ENCODE data around the gene FALEC. TPM values are rescaled to one million over a fixed set of nuclear protein-coding genes. Genes with fewer than 3 reads are reported as not detected.

Gene FALEC
- total and polyA plus RNA-seq, 9 of the 15 experiments (the other 6 are each of a cell fraction or from before 2014, with no cell fraction given): 0.15 to 1.8 (median 0.53) TPM; not detected in 5

DNA sequence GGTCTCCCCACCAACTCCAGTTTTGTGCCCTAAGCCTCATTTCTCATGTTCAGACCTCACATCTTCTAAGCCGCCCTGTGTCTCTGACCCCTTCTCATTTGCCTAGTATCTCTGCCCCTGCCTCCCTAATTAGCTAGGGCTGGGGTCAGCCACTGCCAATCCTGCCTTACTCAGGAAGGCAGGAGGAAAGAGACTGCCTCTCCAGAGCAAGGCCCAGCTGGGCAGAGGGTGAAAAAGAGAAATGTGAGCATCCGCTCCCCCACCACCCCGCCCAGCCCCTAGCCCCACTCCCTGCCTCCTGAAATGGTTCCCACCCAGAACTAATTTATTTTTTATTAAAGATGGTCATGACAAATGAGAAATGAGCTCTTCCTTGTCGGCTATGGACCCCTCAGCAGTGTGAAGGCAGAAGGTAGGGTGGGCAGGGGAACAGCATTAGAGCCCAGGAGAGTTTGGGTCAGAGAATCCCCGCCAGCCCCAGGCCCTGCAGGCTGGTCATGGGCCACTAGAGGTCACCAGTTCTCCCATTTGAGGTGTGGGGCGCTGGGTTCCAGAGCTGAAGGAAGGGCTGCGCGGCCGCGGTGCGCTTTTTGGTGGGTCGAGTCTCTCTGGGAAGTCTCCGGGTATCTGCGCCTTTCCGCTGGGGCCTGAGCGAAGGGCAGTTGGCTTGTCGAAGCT, 45.2 kb downstream of the FALEC start (continued):
- peak; percentile 75 to 80 for TF ChIP-seq RAD21 (CRISPR knock-in tag; conservative IDR thresholded peaks at IDR 0.05 in 1 of 2, IDR thresholded peaks at IDR 0.05 in 1 of 2)

DNA sequence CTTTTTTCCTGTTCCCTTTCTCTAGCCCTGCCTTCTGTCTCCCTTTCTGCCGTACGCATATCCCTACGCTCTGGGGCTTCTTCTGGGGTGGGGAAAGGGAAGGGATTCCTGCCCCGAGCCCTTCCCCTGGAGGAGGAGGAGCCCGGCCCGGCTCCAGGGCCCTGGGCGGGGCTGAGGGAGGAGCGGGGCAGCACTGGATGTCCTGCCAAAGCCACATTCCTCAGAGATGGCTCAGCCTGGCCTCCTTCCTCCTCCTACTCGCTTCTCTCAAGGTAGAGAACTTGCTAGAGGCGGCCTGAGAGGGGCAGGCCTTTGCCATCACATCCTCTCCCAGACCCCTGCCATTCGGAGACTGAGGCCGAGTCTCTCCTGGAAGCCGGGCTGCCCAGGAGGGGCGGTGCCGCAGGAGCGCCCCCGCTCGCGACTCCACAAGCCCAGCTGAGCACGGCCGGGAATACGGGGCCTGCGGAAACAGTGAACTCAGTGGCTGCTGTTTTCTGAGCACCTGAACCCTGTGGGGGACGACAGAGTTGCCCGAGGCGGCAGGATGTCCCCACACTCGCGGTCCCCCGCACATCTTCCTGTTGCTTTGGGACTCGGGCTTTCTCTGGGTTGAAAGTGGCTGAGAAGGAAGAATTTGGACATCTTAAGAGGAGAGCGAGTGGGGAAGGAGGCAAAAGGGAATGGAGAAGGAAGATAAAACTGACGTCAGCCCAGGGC, 45.9 kb downstream of the FALEC start:
- 1% methylated on average over 30 of the region's 32 CpGs for WGBS (ENCODE audit: insufficient coverage, low coverage, missing lambda C conversion rate)
- peak overlapping the region; percentile 26 for H3K4me3 ChIP-seq
- H3K27me3 ChIP-seq (ENCODE audit: control insufficient read depth in 2 of 2, insufficient read depth in 2 of 2, low read length in 2 of 2): no peaks in the 10 kb centered on the region
- ATAC-seq (peak; percentile 80), DNase-seq (ENCODE audit: extremely low read depth in 1 of 4, low spot score in 3 of 4) (peak; percentile 86 to 92 (median 88)), FAIRE-seq (peak; percentile 91)
- H3K4me2 ChIP-seq (ENCODE audit: insufficient read depth, low read length): peak overlapping the region; percentile 78
- BruUV-seq (replicated peaks): no TSS peak
- H2AFZ ChIP-seq (ENCODE audit: low read depth, low read length): peak overlapping the region; percentile 15; the same call in 1 of the 2 replicates
- H3K9me3 ChIP-seq (replicated peaks; ENCODE audit: control insufficient read depth, insufficient read depth, low read depth, low read length): no peaks in the 10 kb centered on the region
- H3K9me1 ChIP-seq (ENCODE audit: control insufficient read depth, insufficient read depth, low read length): peaks cover 6% of the 10 kb centered on the region
- CTCF ChIA-PET (ENCODE audit: low intra/inter-chr PET ratio): interaction anchor here (0.6 to 1.7 kb wide), 7 partner anchors 10 to 499 kb away, joined by 3 to 13 read pairs (median 4); partner anchors contain the start of gene MLLT11
- in situ Hi-C loops (cut with MboI): loop anchor here (10.0 kb wide), 1 partner anchor 433 kb away; no protein-coding TSS in a partner anchor
- intact Hi-C loops (cut with micrococcal nuclease): loop anchor here (1.0 to 5.0 kb wide), 5 partner anchors 60 to 436 kb away; partner anchors contain the start of gene GOLPH3L
- peaks cover 10% of the 10 kb centered on the region; the same call in 1 of the 2 replicates for H4K20me1 ChIP-seq (replicated peaks; ENCODE audit: control insufficient read depth, insufficient read depth, low read length)
- H3K9ac ChIP-seq (ENCODE audit: insufficient read depth in 1 of 2, low read depth in 2 of 2, low read length in 2 of 2): peak overlapping the region; percentile 65 to 89
- peaks cover 72% of the 10 kb centered on the region for H3K36me3 ChIP-seq (ENCODE audit: control insufficient read depth, insufficient read depth, low read length)
- peak overlapping the region; percentile 81 for H3K27ac ChIP-seq (ENCODE audit: extremely low read depth, low read depth, low read length)
- H3K79me2 ChIP-seq (ENCODE audit: control insufficient read depth, insufficient read depth, low read length): peaks cover 31% of the 10 kb centered on the region
- POLR2A ChIA-PET: interaction anchor here (0.5 to 6.5 kb wide), 28 partner anchors 10 to 1061 kb away, joined by 3 to 148 read pairs (median 3); partner anchors contain the start of genes C1orf56, CTSS, ECM1 and ENSA
- H3K4me1 ChIP-seq (replicated peaks in 1 of 2; ENCODE audit: control insufficient read depth in 2 of 2, insufficient read depth in 2 of 2, low read length in 2 of 2): peaks cover 38 to 70% of the 10 kb centered on the region in 2 experiments
- TF ChIP-seq, protein P1, sequence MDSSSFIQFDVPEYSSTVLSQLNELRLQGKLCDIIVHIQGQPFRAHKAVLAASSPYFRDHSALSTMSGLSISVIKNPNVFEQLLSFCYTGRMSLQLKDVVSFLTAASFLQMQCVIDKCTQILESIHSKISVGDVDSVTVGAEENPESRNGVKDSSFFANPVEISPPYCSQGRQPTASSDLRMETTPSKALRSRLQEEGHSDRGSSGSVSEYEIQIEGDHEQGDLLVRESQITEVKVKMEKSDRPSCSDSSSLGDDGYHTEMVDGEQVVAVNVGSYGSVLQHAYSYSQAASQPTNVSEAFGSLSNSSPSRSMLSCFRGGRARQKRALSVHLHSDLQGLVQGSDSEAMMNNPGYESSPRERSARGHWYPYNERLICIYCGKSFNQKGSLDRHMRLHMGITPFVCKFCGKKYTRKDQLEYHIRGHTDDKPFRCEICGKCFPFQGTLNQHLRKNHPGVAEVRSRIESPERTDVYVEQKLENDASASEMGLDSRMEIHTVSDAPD (CRISPR knock-in tag; IDR thresholded peaks at IDR 0.05): no peak
- TF ChIP-seq, protein P2, sequence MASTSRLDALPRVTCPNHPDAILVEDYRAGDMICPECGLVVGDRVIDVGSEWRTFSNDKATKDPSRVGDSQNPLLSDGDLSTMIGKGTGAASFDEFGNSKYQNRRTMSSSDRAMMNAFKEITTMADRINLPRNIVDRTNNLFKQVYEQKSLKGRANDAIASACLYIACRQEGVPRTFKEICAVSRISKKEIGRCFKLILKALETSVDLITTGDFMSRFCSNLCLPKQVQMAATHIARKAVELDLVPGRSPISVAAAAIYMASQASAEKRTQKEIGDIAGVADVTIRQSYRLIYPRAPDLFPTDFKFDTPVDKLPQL (IDR thresholded peaks at IDR 0.05; ENCODE audit: extremely low read depth, insufficient read length): no peak
- TF ChIP-seq, protein P3, sequence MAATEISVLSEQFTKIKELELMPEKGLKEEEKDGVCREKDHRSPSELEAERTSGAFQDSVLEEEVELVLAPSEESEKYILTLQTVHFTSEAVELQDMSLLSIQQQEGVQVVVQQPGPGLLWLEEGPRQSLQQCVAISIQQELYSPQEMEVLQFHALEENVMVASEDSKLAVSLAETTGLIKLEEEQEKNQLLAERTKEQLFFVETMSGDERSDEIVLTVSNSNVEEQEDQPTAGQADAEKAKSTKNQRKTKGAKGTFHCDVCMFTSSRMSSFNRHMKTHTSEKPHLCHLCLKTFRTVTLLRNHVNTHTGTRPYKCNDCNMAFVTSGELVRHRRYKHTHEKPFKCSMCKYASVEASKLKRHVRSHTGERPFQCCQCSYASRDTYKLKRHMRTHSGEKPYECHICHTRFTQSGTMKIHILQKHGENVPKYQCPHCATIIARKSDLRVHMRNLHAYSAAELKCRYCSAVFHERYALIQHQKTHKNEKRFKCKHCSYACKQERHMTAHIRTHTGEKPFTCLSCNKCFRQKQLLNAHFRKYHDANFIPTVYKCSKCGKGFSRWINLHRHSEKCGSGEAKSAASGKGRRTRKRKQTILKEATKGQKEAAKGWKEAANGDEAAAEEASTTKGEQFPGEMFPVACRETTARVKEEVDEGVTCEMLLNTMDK (IDR thresholded peaks at IDR 0.05; ENCODE audit: borderline replicate concordance, insufficient read depth, low read depth, low read length, poor library complexity, severe bottlenecking): no peak
- no peak for TF ChIP-seq PCBP2 (IDR thresholded peaks at IDR 0.05; ENCODE audit: low read depth, low read length, poor library complexity, severe bottlenecking)
- 0 out of 2 replicates have a peak, but pooled peaks have one; percentile 4 for TF ChIP-seq SMC3 (conservative IDR thresholded peaks at IDR 0.05; ENCODE audit: insufficient read depth, low read depth, low read length)
- no peak; the same call in 1 of the 2 replicates for TF ChIP-seq CHD2 (IDR thresholded peaks at IDR 0.05; ENCODE audit: low read depth, low read length)
- TF ChIP-seq SREBF2 (CRISPR knock-in tag; IDR thresholded peaks at IDR 0.05): no peak
- TF ChIP-seq ZBTB7A (IDR thresholded peaks at IDR 0.05; ENCODE audit: borderline replicate concordance, control insufficient read depth, low read depth, low read length): peak; percentile 17; the same call in 1 of the 2 replicates
- peak; percentile 29; the same call in 1 of the 2 replicates for TF ChIP-seq DPF2 (IDR thresholded peaks at IDR 0.05)
- TF ChIP-seq KLF10 (CRISPR knock-in tag; IDR thresholded peaks at IDR 0.05): no peak
- TF ChIP-seq TEAD4 (IDR thresholded peaks at IDR 0.05; ENCODE audit: low read length): peak; percentile 76
- TF ChIP-seq TEAD4 (CRISPR knock-in tag; IDR thresholded peaks at IDR 0.05; ENCODE audit: borderline replicate concordance): 0 out of 2 replicates have a peak, but pooled peaks have one; percentile 53

Data from K562 (cell line).